Measurements from ENCODE around the gene SPAG6. TPM values are rescaled to one million over a fixed set of nuclear protein-coding genes. Genes with fewer than 3 reads are reported as not detected.

The SPAG6 gene
- total and polyA plus RNA-seq, 4 donors = 0.23 TPM; not detected in 3

DNA sequence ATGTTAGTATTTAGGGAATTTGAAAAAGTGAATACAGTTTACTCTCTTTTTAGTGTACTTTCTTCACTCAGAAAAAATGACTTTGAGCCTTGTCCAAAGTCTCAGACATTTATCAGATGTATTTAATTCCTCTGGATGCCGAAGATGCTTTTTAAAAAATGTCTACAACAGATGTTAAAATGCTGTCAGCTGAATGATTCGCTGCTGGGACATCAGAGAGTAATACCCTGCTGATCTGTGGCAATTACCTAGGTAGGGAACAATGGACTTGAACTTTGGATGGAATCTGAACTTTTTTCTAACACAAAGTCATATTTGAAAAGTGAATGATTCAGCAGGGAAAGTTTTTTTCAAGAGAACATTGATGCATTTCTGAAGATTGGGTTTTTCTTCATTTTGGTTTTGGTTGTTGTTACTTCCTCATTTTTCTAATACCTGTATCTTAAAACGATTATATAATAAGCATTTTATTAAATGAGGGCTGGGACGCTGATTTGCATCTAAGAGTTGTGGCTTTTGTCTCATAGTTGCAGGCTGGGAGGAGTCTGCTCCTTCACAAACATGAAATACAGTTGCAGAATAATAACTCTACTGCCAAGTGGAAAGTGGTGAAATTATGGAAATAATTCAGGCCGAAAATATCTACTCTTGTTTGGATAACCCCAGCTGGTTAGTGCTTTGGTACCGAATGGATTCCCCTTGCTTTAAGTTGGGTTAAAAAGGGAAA lies 98.0 kb downstream of the SPAG6 start:
- peaks cover 0 to 6% (median 2%) of the 10 kb centered on the region in 4 donors for H3K4me1 ChIP-seq (ENCODE audit: control insufficient read depth in 4 of 4, insufficient read depth in 4 of 4, low read length in 3 of 4)
- H3K4me3 ChIP-seq (ENCODE audit: low read depth in 1 of 3, low read length in 3 of 3) = no peak overlapping the region
- H3K36me3 ChIP-seq (ENCODE audit: control insufficient read depth in 4 of 4, insufficient read depth in 3 of 4, low read depth in 1 of 4, low read length in 3 of 4) = no peaks in the 10 kb centered on the region
- peaks cover 0 to 3% (median 1%) of the 10 kb centered on the region in 4 donors for H3K27me3 ChIP-seq (ENCODE audit: control insufficient read depth in 4 of 4, insufficient read depth in 4 of 4, low read length in 3 of 4)
- H3K9me3 ChIP-seq (ENCODE audit: control insufficient read depth in 4 of 4, low read length in 3 of 4) = no peaks in the 10 kb centered on the region
- WGBS = 75% methylated on average over 6 of the region's 6 CpGs
- no peak for DNase-seq (ENCODE audit: low spot score)
- TF ChIP-seq, protein P1, sequence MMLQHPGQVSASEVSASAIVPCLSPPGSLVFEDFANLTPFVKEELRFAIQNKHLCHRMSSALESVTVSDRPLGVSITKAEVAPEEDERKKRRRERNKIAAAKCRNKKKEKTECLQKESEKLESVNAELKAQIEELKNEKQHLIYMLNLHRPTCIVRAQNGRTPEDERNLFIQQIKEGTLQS (IDR thresholded peaks at IDR 0.05) = no peak
- TF ChIP-seq HNF4A (conservative IDR thresholded peaks at IDR 0.05) = peak in 1 of 2 donors; percentile 6
- no peak for TF ChIP-seq TAF1 (conservative IDR thresholded peaks at IDR 0.05)
- H3K27ac ChIP-seq (ENCODE audit: low read depth in 1 of 2, low read length in 2 of 2) = no peak overlapping the region
- H3K9ac ChIP-seq (ENCODE audit: low read depth in 1 of 2, low read length in 2 of 2) = no peak overlapping the region

DNA sequence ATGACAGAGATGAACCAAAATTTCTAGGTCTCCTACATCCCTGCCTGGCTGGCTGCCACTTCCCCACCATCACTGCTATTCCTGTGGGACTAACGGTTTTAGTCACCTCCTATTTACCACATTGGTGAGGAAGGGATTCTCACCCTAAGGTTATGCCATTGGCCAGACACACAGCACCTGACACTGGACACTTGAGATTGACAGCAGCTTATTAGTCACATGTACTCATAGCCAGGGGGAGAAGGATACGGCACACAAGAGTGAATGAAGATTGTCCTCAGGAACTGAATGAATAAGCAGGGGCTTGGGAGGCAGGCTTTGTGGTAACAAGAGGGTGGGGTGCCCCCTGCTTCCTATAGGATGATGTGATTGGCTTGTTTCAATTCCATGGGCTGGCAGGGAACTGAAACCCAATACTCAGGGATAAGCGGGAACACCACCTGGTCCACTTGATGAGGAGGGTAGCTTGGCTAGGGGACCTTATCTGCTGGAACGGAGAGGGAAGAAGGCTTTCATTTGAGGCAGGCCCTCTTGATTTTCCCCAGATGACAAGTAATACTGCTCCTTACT lies 99.0 kb downstream of the SPAG6 start:
- no peak for DNase-seq (ENCODE audit: low spot score)

DNA sequence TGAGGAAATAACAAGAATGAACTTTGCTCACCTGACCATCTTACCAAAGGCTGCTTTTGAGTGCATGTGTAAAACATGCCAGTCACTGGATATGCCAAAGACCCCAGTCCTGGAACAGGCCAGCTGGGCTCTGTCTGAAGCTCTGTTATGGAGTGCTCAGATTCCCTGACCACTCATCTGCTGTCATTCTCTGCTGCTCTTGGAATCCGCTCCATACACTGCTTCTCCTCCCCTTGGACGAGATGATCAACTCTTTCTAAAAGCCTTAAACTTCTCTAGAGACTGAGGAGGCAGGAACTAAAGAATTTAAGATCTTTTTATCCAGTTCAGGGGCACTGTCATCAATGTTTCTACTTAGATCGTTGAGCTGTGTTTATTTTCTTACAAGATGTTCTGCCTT lies 100.2 kb downstream of the SPAG6 start:
- H3K9ac ChIP-seq (ENCODE audit: low read depth in 1 of 2, low read length in 2 of 2) = no peak overlapping the region
- no peaks in the 10 kb centered on the region for H3K9me3 ChIP-seq (ENCODE audit: control insufficient read depth in 4 of 4, low read length in 3 of 4)
- H3K27ac ChIP-seq (ENCODE audit: low read depth in 1 of 2, low read length in 2 of 2) = no peak overlapping the region
- H3K4me1 ChIP-seq (ENCODE audit: control insufficient read depth in 4 of 4, insufficient read depth in 4 of 4, low read length in 3 of 4) = no peaks in the 10 kb centered on the region
- TF ChIP-seq, protein P2, sequence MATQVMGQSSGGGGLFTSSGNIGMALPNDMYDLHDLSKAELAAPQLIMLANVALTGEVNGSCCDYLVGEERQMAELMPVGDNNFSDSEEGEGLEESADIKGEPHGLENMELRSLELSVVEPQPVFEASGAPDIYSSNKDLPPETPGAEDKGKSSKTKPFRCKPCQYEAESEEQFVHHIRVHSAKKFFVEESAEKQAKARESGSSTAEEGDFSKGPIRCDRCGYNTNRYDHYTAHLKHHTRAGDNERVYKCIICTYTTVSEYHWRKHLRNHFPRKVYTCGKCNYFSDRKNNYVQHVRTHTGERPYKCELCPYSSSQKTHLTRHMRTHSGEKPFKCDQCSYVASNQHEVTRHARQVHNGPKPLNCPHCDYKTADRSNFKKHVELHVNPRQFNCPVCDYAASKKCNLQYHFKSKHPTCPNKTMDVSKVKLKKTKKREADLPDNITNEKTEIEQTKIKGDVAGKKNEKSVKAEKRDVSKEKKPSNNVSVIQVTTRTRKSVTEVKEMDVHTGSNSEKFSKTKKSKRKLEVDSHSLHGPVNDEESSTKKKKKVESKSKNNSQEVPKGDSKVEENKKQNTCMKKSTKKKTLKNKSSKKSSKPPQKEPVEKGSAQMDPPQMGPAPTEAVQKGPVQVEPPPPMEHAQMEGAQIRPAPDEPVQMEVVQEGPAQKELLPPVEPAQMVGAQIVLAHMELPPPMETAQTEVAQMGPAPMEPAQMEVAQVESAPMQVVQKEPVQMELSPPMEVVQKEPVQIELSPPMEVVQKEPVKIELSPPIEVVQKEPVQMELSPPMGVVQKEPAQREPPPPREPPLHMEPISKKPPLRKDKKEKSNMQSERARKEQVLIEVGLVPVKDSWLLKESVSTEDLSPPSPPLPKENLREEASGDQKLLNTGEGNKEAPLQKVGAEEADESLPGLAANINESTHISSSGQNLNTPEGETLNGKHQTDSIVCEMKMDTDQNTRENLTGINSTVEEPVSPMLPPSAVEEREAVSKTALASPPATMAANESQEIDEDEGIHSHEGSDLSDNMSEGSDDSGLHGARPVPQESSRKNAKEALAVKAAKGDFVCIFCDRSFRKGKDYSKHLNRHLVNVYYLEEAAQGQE (IDR thresholded peaks at IDR 0.05) = no peak
- TF ChIP-seq, protein P3, sequence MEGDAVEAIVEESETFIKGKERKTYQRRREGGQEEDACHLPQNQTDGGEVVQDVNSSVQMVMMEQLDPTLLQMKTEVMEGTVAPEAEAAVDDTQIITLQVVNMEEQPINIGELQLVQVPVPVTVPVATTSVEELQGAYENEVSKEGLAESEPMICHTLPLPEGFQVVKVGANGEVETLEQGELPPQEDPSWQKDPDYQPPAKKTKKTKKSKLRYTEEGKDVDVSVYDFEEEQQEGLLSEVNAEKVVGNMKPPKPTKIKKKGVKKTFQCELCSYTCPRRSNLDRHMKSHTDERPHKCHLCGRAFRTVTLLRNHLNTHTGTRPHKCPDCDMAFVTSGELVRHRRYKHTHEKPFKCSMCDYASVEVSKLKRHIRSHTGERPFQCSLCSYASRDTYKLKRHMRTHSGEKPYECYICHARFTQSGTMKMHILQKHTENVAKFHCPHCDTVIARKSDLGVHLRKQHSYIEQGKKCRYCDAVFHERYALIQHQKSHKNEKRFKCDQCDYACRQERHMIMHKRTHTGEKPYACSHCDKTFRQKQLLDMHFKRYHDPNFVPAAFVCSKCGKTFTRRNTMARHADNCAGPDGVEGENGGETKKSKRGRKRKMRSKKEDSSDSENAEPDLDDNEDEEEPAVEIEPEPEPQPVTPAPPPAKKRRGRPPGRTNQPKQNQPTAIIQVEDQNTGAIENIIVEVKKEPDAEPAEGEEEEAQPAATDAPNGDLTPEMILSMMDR (IDR thresholded peaks at IDR 0.05; ENCODE audit: low read depth, low read length, missing input control) = no peak
- no peak for TF ChIP-seq HNF4A (conservative IDR thresholded peaks at IDR 0.05)
- WGBS = 77% methylated on average over 3 of the region's 3 CpGs
- H3K27me3 ChIP-seq (ENCODE audit: control insufficient read depth in 4 of 4, insufficient read depth in 4 of 4, low read length in 3 of 4) = peaks cover 0 to 3% (median 1%) of the 10 kb centered on the region in 4 donors
- no peaks in the 10 kb centered on the region for H3K36me3 ChIP-seq (ENCODE audit: control insufficient read depth in 4 of 4, insufficient read depth in 3 of 4, low read depth in 1 of 4, low read length in 3 of 4)
- no peak overlapping the region for H3K4me3 ChIP-seq (ENCODE audit: low read depth in 1 of 3, low read length in 3 of 3)
- DNase-seq (ENCODE audit: low spot score) = no peak

More for the DNA sequence above, 99.0 kb downstream of the SPAG6 start:
- TF ChIP-seq, protein P1 (IDR thresholded peaks at IDR 0.05) = no peak
- TF ChIP-seq RAD21 (IDR thresholded peaks at IDR 0.05) = no peak
- no peak for TF ChIP-seq HNF4A (conservative IDR thresholded peaks at IDR 0.05)
- no peak for TF ChIP-seq FOXA2 (IDR thresholded peaks at IDR 0.05)
- no peak for TF ChIP-seq FOXA1 (IDR thresholded peaks at IDR 0.05)
- TF ChIP-seq GABPA (IDR thresholded peaks at IDR 0.05 in 1 of 2, conservative IDR thresholded peaks at IDR 0.05 in 1 of 2) = no peak
- no peak for TF ChIP-seq TAF1 (conservative IDR thresholded peaks at IDR 0.05)
- no peak for TF ChIP-seq YY1 (IDR thresholded peaks at IDR 0.05)
- Histone ChIP-seq H3K36me3 (ENCODE audit: control insufficient read depth in 4 of 4, insufficient read depth in 3 of 4, low read depth in 1 of 4, low read length in 3 of 4) (no peaks in the 10 kb centered on the region), H3K9ac (ENCODE audit: low read depth in 1 of 2, low read length in 2 of 2) (no peak overlapping the region), H3K9me3 (ENCODE audit: control insufficient read depth in 4 of 4, low read length in 3 of 4) (no peaks in the 10 kb centered on the region), H3K27ac (ENCODE audit: low read depth in 1 of 2, low read length in 2 of 2) (no peak overlapping the region), H3K27me3 (ENCODE audit: control insufficient read depth in 4 of 4, insufficient read depth in 4 of 4, low read length in 3 of 4) (peaks cover 0 to 3% (median 1%) of the 10 kb centered on the region in 4 donors), H3K4me1 (ENCODE audit: control insufficient read depth in 4 of 4, insufficient read depth in 4 of 4, low read length in 3 of 4) (no peaks in the 10 kb centered on the region), H3K4me3 (ENCODE audit: low read depth in 1 of 3, low read length in 3 of 3) (no peak overlapping the region)
- WGBS = 95% methylated on average over 4 of the region's 4 CpGs

Data from liver (tissue), 9 donors.